HG03432 (cell line): ENCODE results near the gene GALNT2.
A peak's percentile ranks its signal among the peaks of the same experiment; 100 is the strongest.

Experiments
- ATAC-seq: cut with Tn5 transposase; IDR thresholded peaks from one replicate; pipeline ENCODE4 v1.9.1; 2021; ENCODE audit warnings: mild to moderate bottlenecking, moderate library complexity; ENCODE audit not compliant: unreplicated experiment

Gene GALNT2

GRCh38 chr1:230090194-230090711 is 23.2 kb downstream of the GALNT2 start:
- ATAC-seq: no peak

DNA sequence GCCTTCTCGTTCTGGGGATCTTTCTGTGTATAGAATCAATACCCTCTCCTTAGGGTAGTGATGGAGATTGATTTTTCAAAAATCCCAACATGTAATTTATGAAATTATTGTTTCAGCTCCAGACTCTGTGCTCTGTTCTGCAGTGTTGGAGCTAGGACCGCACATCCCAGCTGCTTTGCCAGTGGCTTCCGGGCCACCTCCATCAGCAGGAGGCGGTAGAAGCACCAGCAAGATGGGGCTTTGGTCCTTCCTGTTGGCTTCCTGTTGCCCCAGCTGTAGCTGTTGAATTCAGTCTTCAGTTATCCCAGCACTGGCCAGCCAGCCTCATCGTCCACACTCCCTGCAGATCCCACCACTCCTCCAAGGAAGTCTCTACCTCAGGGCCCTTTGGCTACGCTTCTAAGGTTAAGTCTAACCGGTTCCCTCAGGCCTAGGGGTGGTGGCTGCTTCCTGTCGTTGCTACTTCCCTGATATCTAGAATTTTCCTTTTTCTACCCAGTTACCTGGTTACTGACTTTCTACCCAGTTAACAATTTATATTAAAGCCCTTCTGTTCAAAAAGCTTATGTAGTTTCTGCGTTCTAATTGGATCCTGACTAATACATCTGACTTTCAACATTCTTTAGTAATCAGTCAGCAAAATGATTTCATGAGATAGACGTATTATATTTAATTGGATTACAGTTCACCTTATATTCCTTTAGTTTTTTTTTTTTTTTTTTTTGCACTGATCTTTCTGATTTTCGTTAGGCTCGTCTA is 24.6 kb downstream of the GALNT2 start:
- ATAC-seq: no peak

- no peak for ATAC-seq
Observed at GRCh38 chr1:230094746-230095145, 27.7 kb downstream of the GALNT2 start.

DNA sequence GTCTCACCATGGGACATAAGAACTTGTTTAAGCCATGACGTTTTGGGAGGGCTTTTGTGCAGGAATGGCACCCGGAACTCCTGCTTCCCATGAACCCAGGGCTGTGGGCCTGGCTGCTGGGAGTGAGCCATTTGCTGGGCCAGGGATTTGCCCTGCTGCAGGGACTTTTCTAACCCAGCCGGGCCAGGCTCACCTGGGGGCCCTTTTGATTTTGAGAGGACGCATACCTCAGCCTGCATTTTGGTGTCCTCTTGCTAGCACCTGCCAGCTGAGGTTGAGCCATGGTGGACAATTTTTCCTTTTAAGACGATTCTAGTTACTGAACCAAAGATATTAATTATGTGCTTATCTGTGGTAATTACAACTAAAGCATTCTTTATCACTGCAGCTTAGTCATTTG is 28.9 kb downstream of the GALNT2 start:
- no peak for ATAC-seq

DNA sequence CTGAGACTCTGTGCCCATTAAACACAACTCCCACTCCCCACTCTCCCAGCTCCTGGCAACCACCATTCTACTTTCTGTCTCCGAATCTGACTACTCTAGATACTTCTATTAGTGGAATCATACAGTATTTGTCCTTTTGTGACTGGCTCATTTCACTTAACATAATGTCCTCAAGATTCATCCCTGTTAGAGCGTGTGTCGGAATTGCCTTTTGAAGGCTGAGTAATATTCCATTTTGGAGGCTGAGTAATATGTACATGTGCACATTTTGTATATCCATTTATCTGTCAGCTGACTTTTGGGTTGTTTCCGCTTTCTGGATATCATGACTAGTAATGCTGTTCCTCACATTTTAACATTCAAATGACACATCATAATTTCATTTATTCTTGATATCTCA is 30.3 kb downstream of the GALNT2 start:
- ATAC-seq: no peak

- no peak for ATAC-seq
Observed at GRCh38 chr1:230098723-230099122, 31.7 kb downstream of the GALNT2 start.

- ATAC-seq: no peak
Observed at GRCh38 chr1:230099465-230099864, 32.4 kb downstream of the GALNT2 start.

DNA sequence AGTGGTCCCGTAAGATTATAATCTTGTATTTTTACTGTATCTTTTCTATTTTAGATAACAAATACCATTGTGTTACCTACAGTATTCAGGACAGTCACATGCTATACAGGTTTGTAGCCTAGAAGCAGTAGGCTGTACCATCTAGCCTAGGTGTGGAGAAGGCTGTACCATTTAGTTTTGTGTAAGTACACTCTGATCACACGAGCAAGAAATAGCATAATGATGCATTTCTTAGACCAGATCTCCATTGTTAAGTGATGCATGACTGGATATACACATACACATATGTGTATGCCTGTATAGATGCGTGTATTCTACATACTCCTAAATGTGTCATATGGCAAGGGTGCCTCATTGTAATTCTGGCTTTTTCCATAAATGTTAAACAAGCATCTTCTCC is 33.9 kb downstream of the GALNT2 start:
- ATAC-seq: no peak

GRCh38 chr1:230101556-230101955 is 34.5 kb downstream of the GALNT2 start:
- ATAC-seq: no peak

DNA sequence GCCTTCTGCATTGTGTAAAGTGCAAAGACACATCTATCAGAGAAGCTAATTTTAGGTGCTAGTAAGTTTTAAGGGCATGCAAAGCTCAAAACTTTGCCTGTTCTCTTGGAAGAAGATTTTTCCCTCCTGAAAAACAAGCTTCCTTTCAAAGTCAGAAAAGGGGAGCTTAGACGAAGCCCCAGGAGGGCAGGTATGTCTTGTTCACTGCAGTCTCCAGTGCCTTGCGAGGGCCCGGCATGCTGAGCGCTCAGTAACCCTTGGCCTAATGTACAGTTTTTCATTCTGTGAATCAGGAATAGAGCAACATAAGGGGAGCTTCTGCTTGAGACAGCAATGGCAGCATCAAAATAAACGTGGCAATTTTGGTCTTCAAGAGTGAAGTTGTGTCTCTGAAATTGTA is 35.0 kb downstream of the GALNT2 start:
- no peak for ATAC-seq

GRCh38 chr1:230102472-230102871 is 35.4 kb downstream of the GALNT2 start:
- no peak for ATAC-seq

- ATAC-seq: no peak
Observed at GRCh38 chr1:230103306-230104173, 36.5 kb downstream of the GALNT2 start.

- ATAC-seq: peak; percentile 57
Observed at GRCh38 chr1:230104395-230105244, 37.6 kb downstream of the GALNT2 start.

DNA sequence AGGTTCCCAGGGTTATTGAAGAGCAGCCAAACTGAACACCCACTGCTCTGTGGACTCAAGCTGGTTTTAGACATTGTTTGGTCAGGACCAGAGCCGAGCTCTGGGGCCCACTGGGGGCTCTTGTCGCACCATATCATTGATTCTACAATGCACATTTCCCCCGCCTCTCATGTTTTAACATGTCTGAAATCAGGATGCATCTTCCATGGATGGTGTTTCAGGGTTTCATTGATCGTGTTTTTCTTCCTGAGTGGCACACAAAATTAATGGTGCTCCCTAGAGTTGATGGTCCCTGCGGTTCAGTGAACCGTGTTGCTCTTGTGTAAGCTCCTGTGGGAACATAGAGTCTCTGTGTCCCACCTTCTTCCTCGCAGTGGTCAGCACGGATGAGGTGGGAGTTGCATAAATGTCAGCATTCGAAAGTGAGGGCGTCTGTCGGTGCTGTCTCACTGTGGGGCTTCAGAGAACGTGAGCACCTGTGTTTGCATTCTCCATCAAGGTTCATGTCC is 38.3 kb downstream of the GALNT2 start:
- no peak for ATAC-seq

DNA sequence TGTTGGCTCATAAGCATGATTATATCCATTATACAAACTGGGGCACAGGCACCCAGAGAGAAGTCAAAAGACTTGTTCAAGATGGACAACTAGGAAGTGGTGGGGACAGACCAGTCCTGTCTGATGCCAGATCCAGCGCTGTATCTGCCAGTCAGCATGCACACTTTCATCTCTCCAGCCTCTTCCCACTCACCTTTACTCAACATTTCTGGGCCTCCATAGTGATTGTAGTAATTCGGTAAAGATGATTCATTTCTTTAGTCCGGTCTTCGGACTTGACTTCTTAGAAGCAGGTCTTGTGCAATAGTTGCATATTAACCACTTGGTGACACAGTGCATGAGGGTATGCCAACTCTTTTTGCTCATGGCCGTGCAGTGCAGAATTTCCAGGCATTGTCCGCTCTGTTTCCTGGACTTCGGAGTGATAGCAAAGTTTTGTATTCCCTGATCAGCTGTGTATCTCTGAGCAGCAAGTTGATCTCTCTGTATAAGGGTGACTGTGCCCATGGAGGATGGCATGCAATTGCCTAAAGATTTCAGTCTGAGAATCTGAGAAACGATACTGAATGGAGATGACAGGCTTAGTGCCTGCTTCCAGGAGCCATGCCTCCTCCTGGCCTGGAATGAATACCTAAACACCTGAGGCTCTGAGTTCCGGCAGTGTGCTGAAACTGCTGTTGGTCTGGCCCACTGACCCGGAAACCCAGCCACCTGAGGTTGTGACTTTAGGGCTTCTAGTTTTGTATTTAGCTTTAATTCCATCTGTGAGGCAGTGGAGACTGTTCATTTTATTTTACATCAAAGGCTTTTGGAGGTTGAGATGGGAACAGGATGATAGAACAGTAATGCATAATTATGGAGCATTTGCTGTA is 39.0 kb downstream of the GALNT2 start:
- peak; percentile 28 for ATAC-seq

DNA sequence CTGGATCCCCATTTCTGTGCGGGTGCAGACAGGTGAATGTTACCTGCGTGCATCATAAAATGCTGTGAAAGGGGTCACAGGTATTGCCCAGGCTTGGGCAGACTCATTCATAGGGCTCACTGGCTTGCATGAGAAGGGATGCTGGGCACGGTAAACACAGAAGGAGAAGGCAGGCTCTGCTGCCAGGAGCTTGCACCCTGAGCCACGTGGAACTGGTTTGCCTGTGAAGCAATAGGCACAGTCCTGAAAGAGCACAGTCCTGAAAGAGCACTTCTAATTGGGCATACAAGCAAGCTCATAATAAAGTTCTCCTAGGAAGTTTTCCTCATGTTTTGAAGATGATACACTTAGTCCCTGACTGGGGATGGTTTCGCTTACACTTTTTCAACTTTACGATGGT is 40.9 kb downstream of the GALNT2 start:
- no peak for ATAC-seq

GRCh38 chr1:230108580-230108979 is 41.5 kb downstream of the GALNT2 start:
- ATAC-seq: no peak

- no peak for ATAC-seq
Observed at GRCh38 chr1:230109066-230109465, 42.0 kb downstream of the GALNT2 start.

DNA sequence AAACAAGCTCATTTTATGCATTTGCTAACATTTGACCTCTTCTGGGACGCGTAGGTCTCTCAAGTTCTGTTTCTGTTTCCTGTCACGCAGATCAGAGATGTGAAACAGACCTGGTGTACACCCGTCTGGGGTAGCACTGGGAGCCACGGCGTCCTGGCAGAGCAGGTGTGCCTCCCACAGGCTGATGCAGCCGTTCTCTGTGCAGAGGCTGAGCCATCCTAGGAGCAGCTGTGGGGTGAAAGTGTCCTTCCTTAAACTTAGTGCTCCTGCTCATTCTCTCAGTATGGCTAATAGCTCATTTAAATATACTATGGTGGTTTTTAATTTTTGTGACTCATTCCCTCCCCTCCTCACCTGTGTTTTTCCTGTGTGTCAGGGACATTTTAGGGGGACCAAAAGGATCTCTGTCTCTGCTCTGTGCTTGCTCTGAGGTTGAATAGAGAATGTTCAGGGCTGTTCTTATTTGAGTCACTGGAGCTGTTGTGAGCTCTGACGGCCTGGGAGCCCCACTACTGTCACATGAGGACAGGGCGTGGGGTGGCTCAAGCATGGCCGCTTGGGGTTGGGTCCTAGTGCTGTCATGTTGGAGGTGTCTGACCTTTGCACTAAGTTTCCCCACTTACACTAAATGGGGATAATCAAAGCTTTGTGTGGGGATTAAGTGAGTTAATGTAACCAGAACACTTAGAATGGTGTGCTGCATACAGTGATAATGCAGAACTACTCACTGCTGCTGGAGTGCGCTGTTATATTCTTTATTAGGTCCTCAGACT is 43.0 kb downstream of the GALNT2 start:
- peak; percentile 87 for ATAC-seq
